ENCODE data around the gene OR2B3.
"Not testable (repeated sequence)": the region's sequence is repeated elsewhere in the genome, so short reads cannot be mapped to it uniquely, and the experiment has no call there.

OR2B3 gene, protein sequence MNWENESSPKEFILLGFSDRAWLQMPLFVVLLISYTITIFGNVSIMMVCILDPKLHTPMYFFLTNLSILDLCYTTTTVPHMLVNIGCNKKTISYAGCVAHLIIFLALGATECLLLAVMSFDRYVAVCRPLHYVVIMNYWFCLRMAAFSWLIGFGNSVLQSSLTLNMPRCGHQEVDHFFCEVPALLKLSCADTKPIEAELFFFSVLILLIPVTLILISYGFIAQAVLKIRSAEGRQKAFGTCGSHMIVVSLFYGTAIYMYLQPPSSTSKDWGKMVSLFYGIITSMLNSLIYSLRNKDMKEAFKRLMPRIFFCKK

DNA sequence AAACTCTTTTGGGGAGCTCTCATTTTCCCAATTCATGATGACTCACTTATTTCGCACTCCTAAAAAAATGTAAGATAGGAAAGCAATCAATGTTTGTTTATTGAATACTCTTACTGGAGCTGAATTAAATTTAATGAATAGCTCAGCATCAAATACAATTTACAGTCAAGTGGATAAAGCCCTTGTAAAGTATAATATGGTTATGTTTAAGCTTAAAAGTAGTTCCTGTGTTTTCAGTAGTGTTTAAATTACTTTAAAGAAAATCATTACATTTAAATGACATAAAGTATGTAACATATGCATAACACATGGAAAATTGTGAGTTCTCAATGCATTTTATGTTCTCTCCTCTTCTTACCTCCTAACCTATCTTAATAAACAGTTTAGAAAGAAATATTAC lies at the start of gene OR2B3:
TSS of gene OR2B3 (minus strand) at position 101 of the 400 bp plus-strand sequence. CDS start at position 36, 65 bp downstream.
- Histone ChIP-seq H3K27me3 (no peaks in the 10 kb centered on the region), H3K4me3 (no peak within 1 kb of the TSS), H3K27ac (no peak within 1 kb of the TSS), H3K9ac (no peak within 1 kb of the TSS), H3K4me1 (no peaks in the 10 kb centered on the region), H3K36me3 (no peaks in the 10 kb centered on the region), H3K4me2 (no peak within 1 kb of the TSS), H4K20me1 (no peaks in the 10 kb centered on the region), H3K9me3 (replicated peaks in 1 of 11) (no peaks in the 10 kb centered on the region)
- TF ChIP-seq Cebpa-rat (IDR thresholded peaks at IDR 0.05): no peak

DNA sequence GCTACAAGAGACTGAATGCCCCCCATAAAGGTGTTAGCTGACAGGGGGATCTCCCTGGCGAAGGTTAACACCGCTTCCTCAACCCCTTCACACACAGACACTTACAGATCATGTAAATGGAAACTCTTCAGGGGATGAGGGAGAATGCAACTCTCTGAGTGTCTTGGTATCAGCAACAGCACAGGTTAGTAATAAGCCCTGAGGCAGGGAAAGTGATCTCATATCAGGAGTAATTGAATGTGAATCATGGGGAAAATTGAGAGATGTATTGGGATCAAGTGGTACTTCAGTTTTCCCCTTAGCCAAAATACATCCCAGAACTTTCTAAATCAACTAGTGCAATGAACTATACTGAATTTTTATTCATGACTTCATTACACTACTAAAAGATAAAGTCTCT lies 44.6 kb upstream of the OR2B3 start:
- H3K4me1 ChIP-seq: no peaks in the 10 kb centered on the region
- no peak for TF ChIP-seq Cebpa-rat (IDR thresholded peaks at IDR 0.05)
- H3K36me3 ChIP-seq: no peaks in the 10 kb centered on the region
- no peaks in the 10 kb centered on the region for H4K20me1 ChIP-seq
- H3K27ac ChIP-seq: no peak overlapping the region
- H3K9ac ChIP-seq: no peak overlapping the region
- no peaks in the 10 kb centered on the region for H3K27me3 ChIP-seq
- H3K9me3 ChIP-seq (replicated peaks in 1 of 11): no peaks in the 10 kb centered on the region
- no peak overlapping the region for H3K4me3 ChIP-seq
- H3K4me2 ChIP-seq: no peak overlapping the region

- Histone ChIP-seq H3K4me3 (no peak overlapping the region), H3K4me1 (no peaks in the 10 kb centered on the region), H3K9ac (no peak overlapping the region), H4K20me1 (no peaks in the 10 kb centered on the region), H3K9me3 (replicated peaks in 1 of 11) (no peaks in the 10 kb centered on the region), H3K27me3 (no peaks in the 10 kb centered on the region), H3K4me2 (no peak overlapping the region), H3K27ac (no peak overlapping the region), H3K36me3 (no peaks in the 10 kb centered on the region)
- TF ChIP-seq Cebpa-rat (IDR thresholded peaks at IDR 0.05): no peak
Observed at GRCh38 chr6:29130644-29131043, 43.5 kb upstream of the OR2B3 start.

- Histone ChIP-seq H3K4me3 (no peak overlapping the region), H3K27ac (no peak overlapping the region), H3K36me3 (no peaks in the 10 kb centered on the region), H3K9ac (no peak overlapping the region), H3K27me3 (no peaks in the 10 kb centered on the region), H3K4me1 (no peaks in the 10 kb centered on the region), H3K9me3 (replicated peaks in 1 of 11) (no peaks in the 10 kb centered on the region), H4K20me1 (no peaks in the 10 kb centered on the region), H3K4me2 (no peak overlapping the region)
- TF ChIP-seq Cebpa-rat (IDR thresholded peaks at IDR 0.05): no peak
Observed at GRCh38 chr6:29129326-29130012, 42.4 kb upstream of the OR2B3 start.

GRCh38 chr6:29114964-29115363 lies 27.9 kb upstream of the OR2B3 start:
- H3K4me3 ChIP-seq; H3K9ac ChIP-seq; H3K4me2 ChIP-seq; H3K27me3 ChIP-seq; H3K4me1 ChIP-seq; H3K27ac ChIP-seq; H3K9me3 ChIP-seq (replicated peaks in 1 of 11); H4K20me1 ChIP-seq; H3K36me3 ChIP-seq: not testable (repeated sequence)

DNA sequence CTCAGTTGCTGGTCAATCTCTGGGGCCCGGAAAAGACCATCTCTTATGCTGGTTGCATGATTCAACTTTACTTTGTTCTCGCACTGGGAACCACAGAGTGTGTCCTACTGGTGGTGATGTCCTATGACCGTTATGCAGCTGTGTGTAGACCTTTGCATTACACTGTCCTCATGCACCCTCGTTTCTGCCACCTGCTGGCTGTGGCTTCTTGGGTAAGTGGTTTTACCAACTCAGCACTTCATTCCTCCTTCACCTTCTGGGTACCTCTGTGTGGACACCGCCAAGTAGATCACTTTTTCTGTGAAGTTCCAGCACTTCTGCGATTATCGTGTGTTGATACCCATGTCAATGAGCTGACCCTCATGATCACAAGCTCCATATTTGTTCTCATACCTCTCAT lies 25.0 kb upstream of the OR2B3 start:
- no peaks in the 10 kb centered on the region for H4K20me1 ChIP-seq
- no peak overlapping the region for H3K4me3 ChIP-seq
- H3K36me3 ChIP-seq: no peaks in the 10 kb centered on the region
- H3K27ac ChIP-seq: no peak overlapping the region
- H3K4me1 ChIP-seq: no peaks in the 10 kb centered on the region
- H3K9ac ChIP-seq: no peak overlapping the region
- no peak for TF ChIP-seq Cebpa-rat (IDR thresholded peaks at IDR 0.05)
- no peak overlapping the region for H3K4me2 ChIP-seq
- no peaks in the 10 kb centered on the region for H3K27me3 ChIP-seq
- no peaks in the 10 kb centered on the region for H3K9me3 ChIP-seq (replicated peaks in 1 of 11)

DNA sequence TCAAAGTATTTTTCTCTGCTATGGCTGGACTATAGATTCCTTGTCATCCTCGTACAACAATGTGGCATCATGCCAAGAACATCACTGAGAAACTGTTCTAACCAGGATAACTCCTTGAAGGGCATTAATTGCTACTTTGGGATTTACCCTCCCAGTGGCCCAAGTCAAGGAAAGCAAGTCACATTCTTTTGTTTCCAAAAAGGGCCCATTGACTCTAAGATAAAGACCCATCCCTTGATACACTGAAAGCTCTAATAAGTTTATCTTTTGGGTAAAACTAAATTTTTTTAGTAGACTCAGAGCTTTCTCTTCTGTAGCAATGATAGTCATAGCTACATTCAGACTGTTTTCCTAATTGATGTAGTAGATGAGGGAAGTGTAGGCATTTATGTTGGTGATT lies 20.6 kb upstream of the OR2B3 start, which contains the start of gene OR2J3:
TSS of gene OR2J3 (plus strand) at position 301 of the 400 bp plus-strand sequence. CDS start 3,833 bp downstream, outside the sequence.
- no peaks in the 10 kb centered on the region for H3K4me1 ChIP-seq
- H3K9ac ChIP-seq: no peak within 1 kb of the TSS
- H3K4me2 ChIP-seq: no peak within 1 kb of the TSS
- no peak within 1 kb of the TSS for H3K27ac ChIP-seq
- no peaks in the 10 kb centered on the region; a peak in 1 of 22 replicates for H3K9me3 ChIP-seq (replicated peaks in 1 of 11)
- H3K27me3 ChIP-seq: no peaks in the 10 kb centered on the region
- no peak for TF ChIP-seq Cebpa-rat (IDR thresholded peaks at IDR 0.05)
- no peaks in the 10 kb centered on the region for H3K36me3 ChIP-seq
- no peak within 1 kb of the TSS for H3K4me3 ChIP-seq
- no peaks in the 10 kb centered on the region for H4K20me1 ChIP-seq

GRCh38 chr6:29099190-29099589 lies 12.1 kb upstream of the OR2B3 start, which contains the start of gene OR2J1:
Gene OR2J1, plus strand, starts transcription at chr6:29099490. Its CDS starts 1,453 bp downstream, at chr6:29100943.
- Histone ChIP-seq H3K4me1 (no peaks in the 10 kb centered on the region), H3K4me2 (no peak within 1 kb of the TSS), H4K20me1 (no peaks in the 10 kb centered on the region), H3K9ac (no peak within 1 kb of the TSS), H3K27ac (no peak within 1 kb of the TSS), H3K9me3 (replicated peaks in 1 of 11) (no peaks in the 10 kb centered on the region), H3K27me3 (no peaks in the 10 kb centered on the region), H3K4me3 (no peak within 1 kb of the TSS), H3K36me3 (no peaks in the 10 kb centered on the region)
- no peak for TF ChIP-seq Cebpa-rat (IDR thresholded peaks at IDR 0.05)

- Histone ChIP-seq H3K4me1 (no peaks in the 10 kb centered on the region), H3K4me2 (no peak overlapping the region), H3K27ac (no peak overlapping the region), H3K9ac (no peak overlapping the region), H3K4me3 (no peak overlapping the region), H3K9me3 (replicated peaks in 1 of 11) (no peaks in the 10 kb centered on the region), H3K27me3 (no peaks in the 10 kb centered on the region), H3K36me3 (no peaks in the 10 kb centered on the region), H4K20me1 (no peaks in the 10 kb centered on the region)
- no peak for TF ChIP-seq Cebpa-rat (IDR thresholded peaks at IDR 0.05)
Observed at GRCh38 chr6:29097803-29098202, 10.7 kb upstream of the OR2B3 start.

- no peak overlapping the region for H3K9ac ChIP-seq
- no peaks in the 10 kb centered on the region for H4K20me1 ChIP-seq
- no peak overlapping the region for H3K4me2 ChIP-seq
- no peak overlapping the region for H3K27ac ChIP-seq
- H3K4me1 ChIP-seq: no peaks in the 10 kb centered on the region
- H3K27me3 ChIP-seq: no peaks in the 10 kb centered on the region
- TF ChIP-seq Cebpa-rat (IDR thresholded peaks at IDR 0.05): no peak
- H3K9me3 ChIP-seq (replicated peaks in 1 of 11): no peaks in the 10 kb centered on the region
- H3K36me3 ChIP-seq: no peaks in the 10 kb centered on the region
- no peak overlapping the region for H3K4me3 ChIP-seq
Observed at GRCh38 chr6:29092957-29093356, 5.8 kb upstream of the OR2B3 start.
